Melanocyte of skin (primary cell): ENCODE measurements around the gene SGF29. TPM values are rescaled to one million over a fixed set of nuclear protein-coding genes. Genes with fewer than 3 reads are reported as not detected.

ENCODE experiments used
- total RNA-seq, 2 donors: library from RNA; depleted of rRNA; stranded (reverse); fragments of >200 nt; gene quantifications; 2 replicates each; pipeline ENCODE4 v1.2.3, GENCODE V29; 2012

Gene SGF29
- 1 to 10 TPM; 8.3 to 9.6 TPM for total RNA-seq

GRCh38 chr16:28553776-28554633 is at the start of gene SGF29:
TSS of gene SGF29 (plus strand) at chr16:28553920. CDS start at chr16:28581070, 27,150 bp downstream.

GRCh38 chr16:28538733-28539596 is 14.8 kb upstream of the SGF29 start, which contains the start of gene NUPR1:
TSS of gene NUPR1 (minus strand) at chr16:28538974. CDS start at chr16:28538907, 67 bp downstream.

GRCh38 chr16:28596840-28597691 is 43.3 kb downstream of the SGF29 start, which contains the start of gene SULT1A2:
TSS of gene SULT1A2 (minus strand) at chr16:28597050. CDS start at chr16:28595930, 1,120 bp downstream.

GRCh38 chr16:28609631-28610594 is 56.2 kb downstream of the SGF29 start, which contains the start of gene SULT1A1:
TSS of gene SULT1A1 (minus strand) at chr16:28610044. CDS start at chr16:28608855, 1,189 bp downstream.

GRCh38 chr16:28637765-28638164 is 84.0 kb downstream of the SGF29 start, which contains the start of gene NPIPB8:
TSS of gene NPIPB8 (plus strand) at chr16:28638065. CDS start at chr16:28638361, 296 bp downstream.

Other genes with a start within 250 kb of the SGF29 start
- not detected for gene NPIPB6, start 190.4 kb upstream of the SGF29 start, total RNA-seq
- 10 to 100 TPM; 67.6 to 69.5 TPM for gene EIF3CL, start 150.1 kb upstream of the SGF29 start, total RNA-seq
- not detected for gene NPIPB7, start 81.6 kb upstream of the SGF29 start, total RNA-seq
- 10 to 100 TPM; 24.3 to 28.6 TPM for gene CLN3, start 61.8 kb upstream of the SGF29 start, total RNA-seq
- not detected for gene APOBR, start 59.3 kb upstream of the SGF29 start, total RNA-seq
- not detected for gene IL27, start 47.1 kb upstream of the SGF29 start, total RNA-seq
- gene NUPR1, start 14.9 kb upstream of the SGF29 start, total RNA-seq, result 1 to 10 TPM in 1 of 2 donors, under 1 TPM in 1; 1.00 to 2.8 TPM
- gene SULT1A2, start 43.1 kb downstream of the SGF29 start, total RNA-seq, result not detected
- gene SULT1A1, start 56.1 kb downstream of the SGF29 start, total RNA-seq, result under 1 TPM in 1 of 2 donors, not detected in 1; under 0.01 TPM
- under 1 TPM in 1 of 2 donors, not detected in 1; under 0.01 TPM for gene NPIPB8, start 84.1 kb downstream of the SGF29 start, total RNA-seq
- gene EIF3C, start 157.5 kb downstream of the SGF29 start, total RNA-seq, result 10 to 100 TPM; 31.7 to 61.6 TPM
- gene NPIPB9, start 197.9 kb downstream of the SGF29 start, total RNA-seq, result 1 to 10 TPM; 5.2 to 5.7 TPM